Neural cell (in vitro differentiated cells): ENCODE measurements around the gene SIX4. TPM values are rescaled to one million over a fixed set of nuclear protein-coding genes. Genes with fewer than 3 reads are reported as not detected.

Source experiments
- H2AFZ ChIP-seq: fragments of 200-600, 300-800 bp; sonication (generic), shearing (Covaris generic); 2 replicates; pipeline ENCODE4 v1.6.0; 2014; ENCODE audit warnings: low read depth, mild to moderate bottlenecking, antibody characterized with exemption, low read length, moderate library complexity
- H3F3A ChIP-seq: fragments of 200-600 bp; shearing (Covaris generic); 2 replicates; pipeline ENCODE4 v1.6.1; 2016; ENCODE audit warnings: mild to moderate bottlenecking, moderate library complexity, mixed read lengths, antibody characterized with exemption, low read length; ENCODE audit not compliant: insufficient read depth, poor library complexity, severe bottlenecking
- H3K27ac ChIP-seq: fragments of 200-600, 300-800 bp; sonication (generic), shearing (Covaris generic); 2 replicates; pipeline ENCODE4 v1.5.1; 2014; ENCODE audit warnings: mild to moderate bottlenecking, low read length, moderate library complexity
- H3K27me3 ChIP-seq: fragments of 300-800, 200-600 bp; sonication (generic), shearing (Covaris generic); 2 replicates; pipeline ENCODE4 v1.6.0; 2014; ENCODE audit warnings: mild to moderate bottlenecking, low read depth, low read length, moderate library complexity; ENCODE audit not compliant: insufficient read depth
- H3K36me3 ChIP-seq: fragments of 300-800, 200-600 bp; sonication (generic), shearing (Covaris generic); 2 replicates; pipeline ENCODE4 v1.5.1; 2014; ENCODE audit warnings: mild to moderate bottlenecking, antibody characterized with exemption, low read length, moderate library complexity; ENCODE audit not compliant: insufficient read depth
- H3K4me2 ChIP-seq: fragments of 300-800, 200-600 bp; sonication (generic), shearing (Covaris generic); 2 replicates; pipeline ENCODE4 v1.6.0; 2014; ENCODE audit warnings: mild to moderate bottlenecking, low read length
- H3K4me3 ChIP-seq: fragments of 300-800, 200-600 bp; sonication (generic), shearing (Covaris generic); 2 replicates; pipeline ENCODE4 v1.5.1; 2014; ENCODE audit warnings: mild to moderate bottlenecking, low read length, moderate library complexity
- H3K79me2 ChIP-seq: fragments of 200-600 bp; shearing (Covaris generic); replicated peaks from 2 replicates; pipeline ENCODE4 v1.6.0; 2014; ENCODE audit warnings: mild to moderate bottlenecking, low read length, moderate library complexity; ENCODE audit not compliant: insufficient read depth
- H3K9ac ChIP-seq: fragments of 300-800, 200-600 bp; sonication (generic), shearing (Covaris generic); 2 replicates; pipeline ENCODE4 v1.6.1; 2016; ENCODE audit warnings: mild to moderate bottlenecking, low read length, mixed read lengths
- H3K9me2 ChIP-seq: fragments of 200-600 bp; shearing (Covaris generic); 2 replicates; pipeline ENCODE4 v1.6.1; 2016; ENCODE audit warnings: mild to moderate bottlenecking, low read length, mixed read lengths; ENCODE audit not compliant: insufficient read depth
- H3K9me3 ChIP-seq: fragments of 200-600, 300-800 bp; sonication (generic), shearing (Covaris generic); 2 replicates; pipeline ENCODE4 v1.6.1; 2016; ENCODE audit warnings: mild to moderate bottlenecking, mixed run types, low read length, moderate library complexity, mixed read lengths
- H4K20me1 ChIP-seq: fragments of 200-600 bp; shearing (Covaris generic); 2 replicates; pipeline ENCODE4 v1.6.1; 2016; ENCODE audit warnings: mild to moderate bottlenecking, mixed run types; ENCODE audit not compliant: insufficient read depth
- EP300 ChIP-seq: fragments of 450-650 bp; conservative IDR thresholded peaks from 2 replicates; pipeline ENCODE4 v1.6.1; 2014; ENCODE audit warnings: antibody characterized with exemption, mild to moderate bottlenecking, moderate library complexity; ENCODE audit not compliant: poor library complexity, severe bottlenecking
- EZH2 ChIP-seq: fragments of 200-600, 300-800 bp; shearing (Covaris generic), sonication (generic); IDR thresholded peaks from 2 replicates; pipeline ENCODE4 v1.6.1; 2014; ENCODE audit warnings: antibody characterized with exemption, low read length, borderline replicate concordance, mild to moderate bottlenecking; ENCODE audit not compliant: insufficient read depth, poor library complexity, severe bottlenecking
- MXI1 ChIP-seq: fragments of 450-650 bp; conservative IDR thresholded peaks from 2 replicates; pipeline ENCODE4 v1.6.1; 2014; ENCODE audit warnings: antibody characterized with exemption, mild to moderate bottlenecking; ENCODE audit not compliant: poor library complexity, severe bottlenecking
- POLR2AphosphoS5 ChIP-seq: IDR thresholded peaks from 2 replicates; pipeline ENCODE4 v1.6.1; 2012
- RAD21 ChIP-seq: fragments of 450-650 bp; conservative IDR thresholded peaks from 2 replicates; pipeline ENCODE4 v1.6.1; 2014; ENCODE audit warnings: antibody characterized with exemption, mild to moderate bottlenecking, moderate library complexity
- SMC3 ChIP-seq: fragments of 450-650 bp; conservative IDR thresholded peaks from 2 replicates; pipeline ENCODE4 v1.6.1; 2014; ENCODE audit warnings: antibody characterized with exemption, mild to moderate bottlenecking, moderate library complexity; ENCODE audit not compliant: poor library complexity
- polyA plus RNA-seq: library from polyadenylated mRNA; depleted of rRNA; stranded (reverse); fragments of >200 nt; gene quantifications from 2 replicates; pipeline ENCODE4 v1.2.3, GENCODE V29; 2014
- TF ChIP-seq, protein P1 (sequence below): IDR thresholded peaks from 2 replicates; pipeline ENCODE4 v1.6.1; 2012; ENCODE audit warnings: borderline replicate concordance
- TF ChIP-seq, protein P2 (sequence below): fragments of 450-650 bp; IDR thresholded peaks from 2 replicates; pipeline ENCODE4 v1.5.1; 2014; ENCODE audit warnings: antibody characterized with exemption, mild to moderate bottlenecking, moderate library complexity; ENCODE audit not compliant: poor library complexity, severe bottlenecking

Gene SIX4
- polyA plus RNA-seq, 1 donor from 2014 or later, result 1.1 TPM

GRCh38 chr14:60744566-60744965, 20.4 kb upstream of the SIX4 start:
- Histone ChIP-seq H3F3A (no peaks in the 10 kb centered on the region), H3K9me2 (no peaks in the 10 kb centered on the region), H3K9ac (no peak overlapping the region), H3K9me3 (no peaks in the 10 kb centered on the region), H3K4me3 (no peak overlapping the region), H3K4me2 (no peak overlapping the region), H4K20me1 (no peaks in the 10 kb centered on the region), H3K27ac (no peak overlapping the region), H3K27me3 (no peaks in the 10 kb centered on the region), H3K36me3 (no peaks in the 10 kb centered on the region), H2AFZ (no peak overlapping the region), H3K79me2 (peaks cover 67% of the 10 kb centered on the region)
- TF ChIP-seq, protein P1, sequence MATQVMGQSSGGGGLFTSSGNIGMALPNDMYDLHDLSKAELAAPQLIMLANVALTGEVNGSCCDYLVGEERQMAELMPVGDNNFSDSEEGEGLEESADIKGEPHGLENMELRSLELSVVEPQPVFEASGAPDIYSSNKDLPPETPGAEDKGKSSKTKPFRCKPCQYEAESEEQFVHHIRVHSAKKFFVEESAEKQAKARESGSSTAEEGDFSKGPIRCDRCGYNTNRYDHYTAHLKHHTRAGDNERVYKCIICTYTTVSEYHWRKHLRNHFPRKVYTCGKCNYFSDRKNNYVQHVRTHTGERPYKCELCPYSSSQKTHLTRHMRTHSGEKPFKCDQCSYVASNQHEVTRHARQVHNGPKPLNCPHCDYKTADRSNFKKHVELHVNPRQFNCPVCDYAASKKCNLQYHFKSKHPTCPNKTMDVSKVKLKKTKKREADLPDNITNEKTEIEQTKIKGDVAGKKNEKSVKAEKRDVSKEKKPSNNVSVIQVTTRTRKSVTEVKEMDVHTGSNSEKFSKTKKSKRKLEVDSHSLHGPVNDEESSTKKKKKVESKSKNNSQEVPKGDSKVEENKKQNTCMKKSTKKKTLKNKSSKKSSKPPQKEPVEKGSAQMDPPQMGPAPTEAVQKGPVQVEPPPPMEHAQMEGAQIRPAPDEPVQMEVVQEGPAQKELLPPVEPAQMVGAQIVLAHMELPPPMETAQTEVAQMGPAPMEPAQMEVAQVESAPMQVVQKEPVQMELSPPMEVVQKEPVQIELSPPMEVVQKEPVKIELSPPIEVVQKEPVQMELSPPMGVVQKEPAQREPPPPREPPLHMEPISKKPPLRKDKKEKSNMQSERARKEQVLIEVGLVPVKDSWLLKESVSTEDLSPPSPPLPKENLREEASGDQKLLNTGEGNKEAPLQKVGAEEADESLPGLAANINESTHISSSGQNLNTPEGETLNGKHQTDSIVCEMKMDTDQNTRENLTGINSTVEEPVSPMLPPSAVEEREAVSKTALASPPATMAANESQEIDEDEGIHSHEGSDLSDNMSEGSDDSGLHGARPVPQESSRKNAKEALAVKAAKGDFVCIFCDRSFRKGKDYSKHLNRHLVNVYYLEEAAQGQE, result no peak
- TF ChIP-seq RAD21, result no peak
- no peak for TF ChIP-seq EP300
- no peak for TF ChIP-seq EZH2

DNA sequence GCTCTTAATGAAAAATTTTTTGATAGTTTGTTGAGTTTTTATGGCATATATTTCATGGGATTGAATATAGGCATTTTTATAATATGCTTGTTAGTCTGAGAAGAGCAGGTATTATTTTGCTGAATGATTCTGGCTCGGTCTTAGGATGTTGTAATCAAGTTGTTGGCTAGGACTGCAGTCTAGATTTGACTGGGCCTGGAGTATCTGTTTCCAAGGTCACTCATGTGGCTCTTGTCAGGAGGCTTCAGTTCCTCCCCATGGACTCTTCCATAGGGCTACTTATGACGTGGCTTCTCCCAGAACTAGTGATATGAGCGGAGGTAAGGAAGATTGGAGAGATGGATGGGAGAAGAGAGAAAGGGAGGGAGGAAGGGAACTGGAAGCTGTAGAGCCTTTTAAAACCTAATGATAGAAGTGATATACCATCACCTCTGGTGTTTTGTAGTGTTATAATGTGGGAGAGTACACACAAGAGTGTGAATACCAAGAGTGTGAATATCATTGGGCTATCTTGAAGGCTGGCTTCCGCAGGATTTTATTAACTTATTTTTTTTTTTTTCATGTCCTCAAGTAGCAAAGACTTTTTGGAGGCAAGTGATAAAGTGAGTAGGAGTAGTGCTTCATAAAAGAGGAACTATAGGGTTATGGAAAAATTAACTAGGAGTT, 14.8 kb upstream of the SIX4 start:
- no peaks in the 10 kb centered on the region for H3K9me3 ChIP-seq
- peaks cover 84% of the 10 kb centered on the region for H3K79me2 ChIP-seq
- H3K27ac ChIP-seq, result no peak overlapping the region
- no peak overlapping the region for H3K9ac ChIP-seq
- H3K27me3 ChIP-seq, result no peaks in the 10 kb centered on the region
- H3K36me3 ChIP-seq, result no peaks in the 10 kb centered on the region
- H3K4me3 ChIP-seq, result no peak overlapping the region
- H3K9me2 ChIP-seq, result no peaks in the 10 kb centered on the region
- H3F3A ChIP-seq, result no peaks in the 10 kb centered on the region
- no peak overlapping the region for H2AFZ ChIP-seq
- TF ChIP-seq POLR2AphosphoS5, result no peak
- no peak for TF ChIP-seq EP300
- TF ChIP-seq SMC3, result no peak
- no peak for TF ChIP-seq EZH2
- TF ChIP-seq, protein P2, sequence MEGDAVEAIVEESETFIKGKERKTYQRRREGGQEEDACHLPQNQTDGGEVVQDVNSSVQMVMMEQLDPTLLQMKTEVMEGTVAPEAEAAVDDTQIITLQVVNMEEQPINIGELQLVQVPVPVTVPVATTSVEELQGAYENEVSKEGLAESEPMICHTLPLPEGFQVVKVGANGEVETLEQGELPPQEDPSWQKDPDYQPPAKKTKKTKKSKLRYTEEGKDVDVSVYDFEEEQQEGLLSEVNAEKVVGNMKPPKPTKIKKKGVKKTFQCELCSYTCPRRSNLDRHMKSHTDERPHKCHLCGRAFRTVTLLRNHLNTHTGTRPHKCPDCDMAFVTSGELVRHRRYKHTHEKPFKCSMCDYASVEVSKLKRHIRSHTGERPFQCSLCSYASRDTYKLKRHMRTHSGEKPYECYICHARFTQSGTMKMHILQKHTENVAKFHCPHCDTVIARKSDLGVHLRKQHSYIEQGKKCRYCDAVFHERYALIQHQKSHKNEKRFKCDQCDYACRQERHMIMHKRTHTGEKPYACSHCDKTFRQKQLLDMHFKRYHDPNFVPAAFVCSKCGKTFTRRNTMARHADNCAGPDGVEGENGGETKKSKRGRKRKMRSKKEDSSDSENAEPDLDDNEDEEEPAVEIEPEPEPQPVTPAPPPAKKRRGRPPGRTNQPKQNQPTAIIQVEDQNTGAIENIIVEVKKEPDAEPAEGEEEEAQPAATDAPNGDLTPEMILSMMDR, result no peak
- TF ChIP-seq MXI1, result no peak
- no peaks in the 10 kb centered on the region for H4K20me1 ChIP-seq
- H3K4me2 ChIP-seq, result no peak overlapping the region
